Upper lobe of left lung (tissue), 4 donors: Measurements from ENCODE around the gene ANKMY2.

Experiments
- EP300 ChIP-seq, 4 donors: sonication (generic); formaldehyde crosslinking; IDR thresholded peaks; one replicate each; pipeline ENCODE4 v1.5.1; 2017; ENCODE audit warnings: antibody characterized with exemption in 4 of 4, control low read depth in 2 of 4
- POLR2A ChIP-seq, 4 donors: fragments of 450-650 bp; IDR thresholded peaks; one replicate each; pipeline ENCODE4 v1.5.1; 2016 to 2017; ENCODE audit warnings: antibody characterized with exemption in 4 of 4, mild to moderate bottlenecking in 2 of 4
- TF ChIP-seq, protein P1 (sequence below), 6 experiments: fragments of 450-650 bp in 4 of 6; fragments of 200-600 bp in 2 of 6; sonication (generic) in 2 of 6; IDR thresholded peaks; one replicate each; pipeline ENCODE4 v1.5.1; 2016 to 2019; ENCODE audit warnings: antibody characterized with exemption in 6 of 6

DNA sequence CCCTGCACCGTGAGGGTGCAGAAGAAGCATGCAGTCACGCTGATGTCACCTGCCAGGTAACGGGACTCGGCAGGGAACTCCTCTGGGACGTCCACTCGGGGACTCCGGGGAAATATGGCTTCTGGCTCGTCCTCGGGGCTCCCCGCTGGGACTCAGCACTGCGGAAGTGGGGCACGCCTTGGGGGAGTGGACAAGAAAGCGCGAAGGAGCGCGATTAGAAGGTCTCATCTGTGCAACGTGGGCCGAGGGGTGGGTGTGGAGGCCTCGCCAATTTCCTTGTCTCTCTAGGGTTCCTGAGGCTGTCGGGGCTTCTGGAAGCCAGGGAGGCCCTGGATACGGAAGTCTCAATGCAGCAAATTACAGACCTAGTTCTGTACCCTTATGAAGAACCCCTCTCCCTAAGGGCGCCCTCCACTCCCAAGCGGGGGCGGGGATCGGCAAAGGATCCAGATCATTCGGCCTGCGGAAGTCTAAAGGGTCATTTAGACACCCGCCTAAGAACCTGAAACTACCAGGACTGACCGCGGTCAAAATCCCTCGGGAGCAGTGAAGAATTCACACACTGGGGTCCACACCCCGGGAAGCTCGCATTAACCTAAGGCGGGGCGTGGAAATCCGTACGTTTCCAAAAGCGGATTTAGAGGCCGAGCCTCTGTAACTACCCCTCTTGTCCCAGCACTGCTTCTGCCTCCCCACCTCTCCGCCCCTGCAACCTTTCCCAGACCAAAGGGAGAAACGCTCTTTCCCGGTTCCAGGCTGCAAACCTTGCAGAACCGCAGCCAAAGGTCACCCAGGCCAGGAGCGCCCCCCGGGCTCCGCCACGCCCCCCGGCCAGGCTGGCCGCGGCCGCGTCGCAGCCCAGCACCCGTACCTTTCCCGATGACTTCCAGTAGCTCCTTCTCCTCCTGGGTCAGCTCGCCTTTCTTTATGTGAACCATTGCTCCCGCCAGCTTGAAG is 640 bp downstream of the ANKMY2 start:
- TF ChIP-seq, protein P1, sequence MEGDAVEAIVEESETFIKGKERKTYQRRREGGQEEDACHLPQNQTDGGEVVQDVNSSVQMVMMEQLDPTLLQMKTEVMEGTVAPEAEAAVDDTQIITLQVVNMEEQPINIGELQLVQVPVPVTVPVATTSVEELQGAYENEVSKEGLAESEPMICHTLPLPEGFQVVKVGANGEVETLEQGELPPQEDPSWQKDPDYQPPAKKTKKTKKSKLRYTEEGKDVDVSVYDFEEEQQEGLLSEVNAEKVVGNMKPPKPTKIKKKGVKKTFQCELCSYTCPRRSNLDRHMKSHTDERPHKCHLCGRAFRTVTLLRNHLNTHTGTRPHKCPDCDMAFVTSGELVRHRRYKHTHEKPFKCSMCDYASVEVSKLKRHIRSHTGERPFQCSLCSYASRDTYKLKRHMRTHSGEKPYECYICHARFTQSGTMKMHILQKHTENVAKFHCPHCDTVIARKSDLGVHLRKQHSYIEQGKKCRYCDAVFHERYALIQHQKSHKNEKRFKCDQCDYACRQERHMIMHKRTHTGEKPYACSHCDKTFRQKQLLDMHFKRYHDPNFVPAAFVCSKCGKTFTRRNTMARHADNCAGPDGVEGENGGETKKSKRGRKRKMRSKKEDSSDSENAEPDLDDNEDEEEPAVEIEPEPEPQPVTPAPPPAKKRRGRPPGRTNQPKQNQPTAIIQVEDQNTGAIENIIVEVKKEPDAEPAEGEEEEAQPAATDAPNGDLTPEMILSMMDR (IDR thresholded peaks at IDR 0.05), result no peak
- TF ChIP-seq EP300 (IDR thresholded peaks at IDR 0.05) (no peak), POLR2A (IDR thresholded peaks at IDR 0.05) (no peak)
